ENCODE measurements around the gene KHDRBS2.
"Not testable (repeated sequence)": the region's sequence is repeated elsewhere in the genome, so short reads cannot be mapped to it uniquely, and the experiment has no call there.

Gene KHDRBS2

GRCh38 chr6:61787998-61788397 is 498.0 kb downstream of the KHDRBS2 start:
- no peak for TF ChIP-seq CTCF (IDR thresholded peaks at IDR 0.05; ENCODE audit: borderline replicate concordance, control extremely low read depth, extremely low read depth, insufficient read depth, missing control alignments)
- no peak for DNase-seq (ENCODE audit: low spot score)
- in situ Hi-C loops (cut with MboI; ENCODE audit: low sequenced_read_pairs, unreplicated experiment), result no loop called here

- in situ Hi-C loops (cut with MboI; ENCODE audit: low sequenced_read_pairs, unreplicated experiment); DNase-seq (ENCODE audit: low spot score): not testable (repeated sequence)
These were observed 516.6 kb downstream of the KHDRBS2 start for GRCh38 chr6:61769446-61769845.

DNA sequence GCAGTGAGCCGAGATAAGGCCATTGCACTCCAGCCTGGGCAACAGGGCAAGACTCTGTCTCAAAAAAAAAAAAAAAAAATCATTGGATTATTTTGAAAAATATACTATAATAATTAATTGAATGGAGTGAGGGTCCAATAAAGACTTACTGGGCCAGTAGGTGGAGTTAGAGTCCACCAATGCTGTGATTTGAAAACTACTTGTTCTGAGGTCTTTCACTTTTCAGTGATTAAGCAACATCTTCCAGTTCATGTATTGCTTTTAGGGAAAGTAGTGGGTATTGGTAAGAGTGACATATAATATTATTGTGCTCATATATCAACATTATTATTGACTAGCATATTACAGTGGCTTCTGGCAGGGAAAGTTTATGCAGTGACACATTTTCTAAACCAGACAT is 530.3 kb downstream of the KHDRBS2 start:
- DNase-seq (ENCODE audit: low spot score), result no peak
- TF ChIP-seq CTCF (IDR thresholded peaks at IDR 0.05; ENCODE audit: borderline replicate concordance, control extremely low read depth, extremely low read depth, insufficient read depth, missing control alignments), result no peak
- in situ Hi-C loops (cut with MboI; ENCODE audit: low sequenced_read_pairs, unreplicated experiment), result no loop called here

DNA sequence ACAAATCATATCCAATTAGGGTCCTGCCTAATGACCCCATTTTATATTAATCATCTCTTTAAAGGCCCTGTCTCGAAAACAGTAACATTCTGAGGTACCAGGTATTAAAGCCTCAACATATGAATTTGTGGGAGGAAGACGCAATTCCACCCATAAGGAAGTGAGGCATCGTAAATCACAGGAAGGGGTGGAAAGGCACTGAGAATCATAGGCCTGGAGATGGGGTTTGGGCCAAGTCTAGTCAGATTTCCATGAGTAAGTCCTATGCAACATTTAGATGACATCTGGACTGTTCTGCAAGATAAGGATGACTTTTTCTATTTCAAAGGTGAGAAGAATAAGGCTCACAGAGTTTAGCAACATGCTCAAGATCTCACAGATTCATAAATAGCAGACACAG is 534.0 kb downstream of the KHDRBS2 start:
- DNase-seq (ENCODE audit: low spot score), result no peak
- TF ChIP-seq CTCF (IDR thresholded peaks at IDR 0.05; ENCODE audit: borderline replicate concordance, control extremely low read depth, extremely low read depth, insufficient read depth, missing control alignments), result no peak
- in situ Hi-C loops (cut with MboI; ENCODE audit: low sequenced_read_pairs, unreplicated experiment), result no loop called here

GRCh38 chr6:61745994-61746393 is 540.0 kb downstream of the KHDRBS2 start:
- in situ Hi-C loops (cut with MboI; ENCODE audit: low sequenced_read_pairs, unreplicated experiment), result no loop called here
- TF ChIP-seq CTCF (IDR thresholded peaks at IDR 0.05; ENCODE audit: borderline replicate concordance, control extremely low read depth, extremely low read depth, insufficient read depth, missing control alignments), result no peak
- DNase-seq (ENCODE audit: low spot score), result no peak

GRCh38 chr6:61711849-61712248 is 574.2 kb downstream of the KHDRBS2 start:
- in situ Hi-C loops (cut with MboI; ENCODE audit: low sequenced_read_pairs, unreplicated experiment), result no loop called here
- TF ChIP-seq CTCF (IDR thresholded peaks at IDR 0.05; ENCODE audit: borderline replicate concordance, control extremely low read depth, extremely low read depth, insufficient read depth, missing control alignments), result no peak
- no peak for DNase-seq (ENCODE audit: low spot score)

GRCh38 chr6:61688165-61688564 is 597.9 kb downstream of the KHDRBS2 start:
- no peak for DNase-seq (ENCODE audit: low spot score)
- TF ChIP-seq CTCF (IDR thresholded peaks at IDR 0.05; ENCODE audit: borderline replicate concordance, control extremely low read depth, extremely low read depth, insufficient read depth, missing control alignments), result no peak
- in situ Hi-C loops (cut with MboI; ENCODE audit: low sequenced_read_pairs, unreplicated experiment), result no loop called here
